ENCODE data around the gene ROR2. TPM values are rescaled to one million over a fixed set of nuclear protein-coding genes. Genes with fewer than 3 reads are reported as not detected.
A peak's percentile ranks its signal among the peaks of the same experiment; 100 is the strongest.

Gene ROR2
- total RNA-seq: not detected
- 2.0 TPM for polyA plus RNA-seq

DNA sequence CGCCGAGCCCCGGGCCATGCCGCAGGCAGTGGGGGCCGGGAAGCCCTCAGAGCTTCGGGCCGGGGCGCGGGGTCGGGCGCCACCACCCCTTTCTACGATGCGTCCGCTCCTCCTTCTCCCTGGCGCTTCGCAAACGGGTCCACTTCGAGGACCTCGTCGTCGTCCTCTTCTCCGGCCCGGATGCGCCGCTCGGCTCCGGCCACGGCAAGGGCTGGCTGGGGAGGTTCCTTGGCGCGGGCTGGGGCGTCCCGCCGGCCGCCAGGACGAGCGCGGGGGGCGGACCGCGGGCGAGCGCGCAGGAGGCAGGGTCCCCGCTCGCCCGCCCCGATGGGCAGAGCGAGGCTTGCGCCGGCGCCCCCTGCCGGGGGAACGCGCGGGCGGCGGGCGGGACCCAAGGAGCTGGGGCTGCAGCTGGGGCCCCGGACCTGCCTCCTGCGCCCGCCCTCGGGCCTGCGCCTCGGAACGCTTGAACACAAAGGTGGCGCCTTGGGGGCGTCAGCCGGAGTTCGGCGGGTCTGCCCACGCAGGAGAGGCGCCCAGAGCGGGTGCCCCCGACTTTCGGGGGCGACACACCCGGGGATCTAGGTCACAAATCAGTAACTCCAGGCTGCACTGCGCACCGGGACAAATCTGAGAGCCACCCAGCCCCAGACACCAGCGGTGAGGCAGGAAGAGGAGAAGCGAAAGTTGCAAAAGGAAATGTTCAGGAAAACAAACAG lies at the start of gene ROR2:
Gene ROR2, minus strand, starts transcription at position 283 of the 719 bp plus-strand sequence.
- H3K27me3 Mint-ChIP-seq: peaks cover 41 to 78% of the 10 kb centered on the region in 2 donors
- Histone ChIP-seq H3K36me3 (ENCODE audit: insufficient read depth, low read length) (no peaks in the 10 kb centered on the region), H3K27me3 (ENCODE audit: insufficient read depth, low read length, poor library complexity, severe bottlenecking) (peaks cover 21% of the 10 kb centered on the region), H3K27ac (ENCODE audit: low read depth, low read length) (peak within 1 kb of the TSS; percentile 24), H3K4me1 (ENCODE audit: insufficient read depth, low read length) (no peaks in the 10 kb centered on the region), H3K9me3 (ENCODE audit: low read length) (no peaks in the 10 kb centered on the region), H3K4me3 (ENCODE audit: low read length) (peak within 1 kb of the TSS; percentile 37)
- CTCF ChIA-PET: interaction anchor here (0.6 to 1.0 kb wide), 2 partner anchors 15 to 179 kb away, joined by 4 to 7 read pairs; no protein-coding TSS in a partner anchor
- peak within 1 kb of the TSS in 2 of 8 donors; percentile 35 to 93 for H3K27ac Mint-ChIP-seq
- H3K9me3 Mint-ChIP-seq: no peaks in the 10 kb centered on the region
- POLR2A ChIA-PET: no interaction called here
- DNase-seq: peak; percentile 13 to 58 (median 36)
- H3K36me3 Mint-ChIP-seq: peaks cover 0 to 2% (median 0%) of the 10 kb centered on the region in 3 donors
- peak within 1 kb of the TSS; percentile 64 to 83 (median 76) for H3K4me3 Mint-ChIP-seq
- peaks cover 8 to 13% (median 13%) of the 10 kb centered on the region in 3 donors for H3K4me1 Mint-ChIP-seq

DNA sequence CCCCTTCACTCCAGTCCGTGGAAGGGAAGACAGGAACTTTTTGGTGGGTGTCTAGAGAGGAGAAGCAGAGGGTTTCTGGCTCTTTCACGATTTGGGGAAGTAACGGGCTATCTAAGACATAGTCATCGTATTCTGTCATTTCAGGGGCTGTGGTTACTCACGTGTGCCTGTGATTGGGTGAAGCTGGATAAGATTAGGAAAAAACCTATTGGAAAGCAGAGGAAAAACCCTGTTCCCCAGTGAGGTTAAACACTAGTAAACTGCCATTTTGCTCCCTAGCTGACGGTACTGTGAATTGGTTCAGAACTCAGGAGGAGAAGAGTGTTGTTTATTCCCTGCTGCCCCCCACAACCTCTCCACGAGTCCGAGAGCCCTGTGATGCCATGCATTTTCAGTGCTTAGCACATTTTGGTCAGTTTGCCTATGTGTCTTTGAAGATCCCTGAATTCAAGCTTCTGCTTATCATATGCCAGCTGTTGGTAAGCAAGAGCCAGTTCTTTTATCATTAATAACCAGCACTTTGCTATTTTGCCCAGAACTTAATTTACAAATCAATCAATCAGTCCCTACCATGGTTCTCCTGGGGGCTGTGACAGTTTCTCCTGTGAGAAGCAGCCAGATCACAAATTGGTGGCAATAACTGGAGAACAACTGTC lies 45.1 kb upstream of the ROR2 start:
- Histone ChIP-seq H3K27ac (ENCODE audit: low read depth, low read length) (no peak overlapping the region), H3K4me3 (ENCODE audit: low read length) (no peak overlapping the region), H3K4me1 (ENCODE audit: insufficient read depth, low read length) (no peaks in the 10 kb centered on the region), H3K36me3 (ENCODE audit: insufficient read depth, low read length) (no peaks in the 10 kb centered on the region), H3K9me3 (ENCODE audit: low read length) (no peaks in the 10 kb centered on the region), H3K27me3 (ENCODE audit: insufficient read depth, low read length, poor library complexity, severe bottlenecking) (no peaks in the 10 kb centered on the region)
- Mint-ChIP-seq H3K27me3 (peaks cover 5 to 36% of the 10 kb centered on the region in 2 donors), H3K4me3 (no peak overlapping the region), H3K36me3 (no peaks in the 10 kb centered on the region), H3K27ac (no peak overlapping the region), H3K9me3 (no peaks in the 10 kb centered on the region), H3K4me1 (no peaks in the 10 kb centered on the region)
- ChIA-PET POLR2A (no interaction called here), CTCF (no interaction called here)
- no peak for DNase-seq

DNA sequence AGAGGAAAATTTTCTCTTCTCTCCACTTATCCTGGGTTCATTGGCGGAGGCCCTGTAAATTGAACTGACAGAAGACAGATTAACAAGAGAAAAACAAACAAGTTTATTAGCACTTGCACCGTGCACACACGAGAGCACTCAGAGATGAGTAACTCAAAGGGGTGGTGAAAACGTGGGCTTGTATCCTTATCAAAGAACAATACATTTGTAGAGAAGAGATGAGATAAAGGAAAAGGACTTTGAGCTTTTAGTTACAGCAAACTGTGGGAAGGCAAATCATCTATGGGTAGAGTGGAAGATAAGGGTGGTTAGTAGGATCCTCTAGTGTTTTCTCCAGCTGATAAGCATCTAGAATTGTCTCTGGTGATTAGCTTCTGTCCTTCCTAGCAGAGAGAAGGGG lies 44.4 kb upstream of the ROR2 start:
- Histone ChIP-seq H3K36me3 (ENCODE audit: insufficient read depth, low read length) (no peaks in the 10 kb centered on the region), H3K4me1 (ENCODE audit: insufficient read depth, low read length) (no peaks in the 10 kb centered on the region), H3K9me3 (ENCODE audit: low read length) (no peaks in the 10 kb centered on the region), H3K27ac (ENCODE audit: low read depth, low read length) (no peak overlapping the region), H3K27me3 (ENCODE audit: insufficient read depth, low read length, poor library complexity, severe bottlenecking) (no peaks in the 10 kb centered on the region), H3K4me3 (ENCODE audit: low read length) (no peak overlapping the region)
- no peaks in the 10 kb centered on the region for H3K9me3 Mint-ChIP-seq
- no peaks in the 10 kb centered on the region for H3K36me3 Mint-ChIP-seq
- H3K27me3 Mint-ChIP-seq: peaks cover 7 to 33% of the 10 kb centered on the region in 2 donors
- H3K27ac Mint-ChIP-seq: no peak overlapping the region
- no peak for DNase-seq
- POLR2A ChIA-PET: no interaction called here
- CTCF ChIA-PET: no interaction called here
- no peaks in the 10 kb centered on the region for H3K4me1 Mint-ChIP-seq
- H3K4me3 Mint-ChIP-seq: no peak overlapping the region

DNA sequence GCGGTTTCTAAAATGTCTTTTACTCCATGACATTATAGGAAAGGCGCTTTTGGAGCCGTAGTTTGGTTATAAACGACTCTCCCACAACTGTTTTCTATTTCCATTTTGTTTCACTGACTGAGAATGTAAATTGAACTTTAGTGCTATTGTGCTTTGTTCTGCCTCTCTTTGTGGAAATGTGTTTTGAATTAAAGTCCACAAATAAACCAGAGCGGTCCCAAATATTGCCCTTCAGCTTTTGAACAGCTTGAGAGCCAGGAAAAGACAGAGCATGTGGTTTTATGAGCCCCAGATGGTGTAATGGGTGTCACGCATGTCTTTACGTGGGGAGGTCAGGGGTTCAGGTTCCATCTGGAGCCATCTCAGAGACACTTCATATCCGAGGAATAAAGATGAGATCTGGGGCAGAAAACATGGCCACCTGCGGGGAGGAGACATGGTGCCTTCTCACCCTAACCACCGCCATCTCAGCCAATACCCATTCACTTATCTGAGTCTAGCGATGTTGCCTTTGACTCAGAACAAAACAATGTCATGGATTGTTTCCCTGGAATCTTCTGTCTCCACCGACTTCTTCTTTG lies 42.5 kb upstream of the ROR2 start:
- H3K9me3 ChIP-seq (ENCODE audit: low read length): no peaks in the 10 kb centered on the region
- Mint-ChIP-seq H3K27ac (no peak overlapping the region), H3K36me3 (no peaks in the 10 kb centered on the region), H3K27me3 (peaks cover 7 to 26% of the 10 kb centered on the region in 2 donors), H3K9me3 (no peaks in the 10 kb centered on the region), H3K4me3 (no peak overlapping the region), H3K4me1 (no peaks in the 10 kb centered on the region)
- ChIA-PET POLR2A (no interaction called here), CTCF (interaction anchor here (0.6 kb wide), 1 partner anchor 10 kb away, joined by 3 read pairs; no protein-coding TSS in a partner anchor)
- no peak overlapping the region for H3K4me3 ChIP-seq (ENCODE audit: low read length)
- H3K27me3 ChIP-seq (ENCODE audit: insufficient read depth, low read length, poor library complexity, severe bottlenecking): peaks cover 3% of the 10 kb centered on the region
- no peak overlapping the region for H3K27ac ChIP-seq (ENCODE audit: low read depth, low read length)
- no peak for DNase-seq
- H3K36me3 ChIP-seq (ENCODE audit: insufficient read depth, low read length): no peaks in the 10 kb centered on the region
- no peaks in the 10 kb centered on the region for H3K4me1 ChIP-seq (ENCODE audit: insufficient read depth, low read length)

- Mint-ChIP-seq H3K36me3 (no peaks in the 10 kb centered on the region), H3K4me1 (no peaks in the 10 kb centered on the region), H3K27me3 (peaks cover 7 to 26% of the 10 kb centered on the region in 2 donors), H3K9me3 (no peaks in the 10 kb centered on the region), H3K4me3 (no peak overlapping the region), H3K27ac (no peak overlapping the region)
- ChIA-PET CTCF (interaction anchor here (0.6 kb wide), 1 partner anchor 11 kb away, joined by 3 read pairs; no protein-coding TSS in a partner anchor), POLR2A (no interaction called here)
- Histone ChIP-seq H3K27me3 (ENCODE audit: insufficient read depth, low read length, poor library complexity, severe bottlenecking) (peaks cover 4% of the 10 kb centered on the region), H3K27ac (ENCODE audit: low read depth, low read length) (no peak overlapping the region), H3K4me3 (ENCODE audit: low read length) (no peak overlapping the region), H3K4me1 (ENCODE audit: insufficient read depth, low read length) (no peaks in the 10 kb centered on the region), H3K36me3 (ENCODE audit: insufficient read depth, low read length) (no peaks in the 10 kb centered on the region), H3K9me3 (ENCODE audit: low read length) (no peaks in the 10 kb centered on the region)
- DNase-seq: no peak
Observed at GRCh38 chr9:91991721-91992341, 41.8 kb upstream of the ROR2 start.

GRCh38 chr9:91986248-91986647 lies 36.2 kb upstream of the ROR2 start:
- peaks cover 0 to 7% (median 3%) of the 10 kb centered on the region in 5 donors for H3K9me3 Mint-ChIP-seq
- H3K36me3 Mint-ChIP-seq: no peaks in the 10 kb centered on the region
- no peak overlapping the region for H3K4me3 ChIP-seq (ENCODE audit: low read length)
- ChIA-PET CTCF (no interaction called here), POLR2A (no interaction called here)
- peaks cover 4% of the 10 kb centered on the region for H3K27me3 ChIP-seq (ENCODE audit: insufficient read depth, low read length, poor library complexity, severe bottlenecking)
- no peak overlapping the region for H3K4me3 Mint-ChIP-seq
- H3K4me1 ChIP-seq (ENCODE audit: insufficient read depth, low read length): no peaks in the 10 kb centered on the region
- DNase-seq: no peak
- no peaks in the 10 kb centered on the region for H3K4me1 Mint-ChIP-seq
- no peak overlapping the region for H3K27ac Mint-ChIP-seq
- peaks cover 5 to 9% of the 10 kb centered on the region in 2 donors for H3K27me3 Mint-ChIP-seq
- no peak overlapping the region for H3K27ac ChIP-seq (ENCODE audit: low read depth, low read length)
- no peaks in the 10 kb centered on the region for H3K36me3 ChIP-seq (ENCODE audit: insufficient read depth, low read length)
- no peaks in the 10 kb centered on the region for H3K9me3 ChIP-seq (ENCODE audit: low read length)

DNA sequence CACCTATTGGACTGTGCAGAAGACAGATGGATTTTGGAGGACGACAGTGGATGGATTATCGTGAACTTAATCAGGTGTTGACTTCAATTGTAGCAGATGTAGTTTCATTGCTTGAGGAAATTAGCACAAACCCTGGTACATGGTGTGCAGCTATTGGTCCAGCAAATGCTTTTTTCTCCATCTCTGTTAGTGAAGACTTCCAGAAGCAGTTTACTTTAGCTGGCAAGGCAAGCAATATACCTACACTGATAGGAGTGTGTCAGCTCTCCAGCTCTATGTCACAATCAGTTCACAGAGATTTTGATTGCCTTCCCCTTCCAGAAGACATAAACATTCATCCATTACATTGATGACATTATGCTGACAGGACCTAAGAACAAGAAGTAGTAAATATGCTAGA lies 35.7 kb upstream of the ROR2 start:
- no peak overlapping the region for H3K27ac Mint-ChIP-seq
- CTCF ChIA-PET: interaction anchor here (0.8 kb wide), 1 partner anchor 42 kb away, joined by 3 read pairs; no protein-coding TSS in a partner anchor

More for the DNA sequence above, 35.7 kb upstream of the ROR2 start:
- H3K4me3 Mint-ChIP-seq: no peak overlapping the region
- Histone ChIP-seq H3K4me3 (ENCODE audit: low read length) (no peak overlapping the region), H3K9me3 (ENCODE audit: low read length) (no peaks in the 10 kb centered on the region), H3K4me1 (ENCODE audit: insufficient read depth, low read length) (no peaks in the 10 kb centered on the region), H3K36me3 (ENCODE audit: insufficient read depth, low read length) (no peaks in the 10 kb centered on the region), H3K27ac (ENCODE audit: low read depth, low read length) (no peak overlapping the region), H3K27me3 (ENCODE audit: insufficient read depth, low read length, poor library complexity, severe bottlenecking) (peaks cover 4% of the 10 kb centered on the region)
- no peaks in the 10 kb centered on the region for H3K36me3 Mint-ChIP-seq
- H3K27me3 Mint-ChIP-seq: peaks cover 7 to 12% of the 10 kb centered on the region in 2 donors
- H3K9me3 Mint-ChIP-seq: peaks cover 3 to 9% (median 3%) of the 10 kb centered on the region in 5 donors
- no peaks in the 10 kb centered on the region for H3K4me1 Mint-ChIP-seq
- POLR2A ChIA-PET: no interaction called here
- DNase-seq: no peak

All from CD8-positive, alpha-beta memory T cell (primary cell).